Kidney (tissue), 14 donors: ENCODE measurements around the gene ESPNL. TPM values are rescaled to one million over a fixed set of nuclear protein-coding genes. Genes with fewer than 3 reads are reported as not detected.

Experiments
- DNase-seq, 5 donors: peaks; one replicate each; pipeline ENCODE4 v3.0.0-alpha.2; 2013 to 2020
- FAIRE-seq: peaks from 2 replicates; lab custom pipeline; 2012; peaks lifted over from hg19 to GRCh38; lab: Jason Lieb, UNC
- H3K27ac ChIP-seq, 2 donors: one replicate each; pipeline ENCODE4 v1.7.0; 2013; ENCODE audit warnings: low read depth in 2 of 2, low read length in 2 of 2, inconsistent platforms in 1 of 2
- H3K27me3 ChIP-seq: one replicate; pipeline ENCODE4 v1.7.1; 2013; ENCODE audit warnings: low read length, inconsistent platforms; ENCODE audit not compliant: control insufficient read depth, insufficient read depth
- H3K36me3 ChIP-seq, 3 donors: one replicate each; pipeline versions ENCODE4 v1.7.0 to v1.7.1; 2013; ENCODE audit warnings: low read length in 3 of 3, control low read depth in 1 of 3, inconsistent platforms in 1 of 3; ENCODE audit not compliant: insufficient read depth in 3 of 3, control insufficient read depth in 2 of 3
- H3K4me1 ChIP-seq, 3 donors: one replicate each; pipeline versions ENCODE4 v1.7.0 to v1.7.1; 2013; ENCODE audit warnings: low read length in 3 of 3, inconsistent platforms in 1 of 3, low read depth in 1 of 3; ENCODE audit not compliant: control insufficient read depth in 2 of 3, insufficient read depth in 2 of 3
- H3K4me3 ChIP-seq, 3 donors: one replicate each; pipeline versions ENCODE4 v1.7.0 to v1.8.1; 2013; ENCODE audit warnings: low read length in 3 of 3, control low read depth in 1 of 3, inconsistent platforms in 1 of 3
- H3K9ac ChIP-seq, 3 donors: one replicate each; pipeline versions ENCODE4 v1.7.0 to v1.7.1; 2013; ENCODE audit warnings: low read length in 3 of 3, control low read depth in 1 of 3, inconsistent platforms in 1 of 3
- H3K9me3 ChIP-seq, 3 donors: one replicate each; pipeline versions ENCODE4 v1.7.0 to v1.7.1; 2013; ENCODE audit warnings: low read length in 3 of 3, control low read depth in 1 of 3, inconsistent platforms in 1 of 3; ENCODE audit not compliant: control insufficient read depth in 2 of 3, insufficient read depth in 1 of 3
- CTCF ChIP-seq: IDR thresholded peaks from 3 replicates; pipeline ENCODE4 v1.5.1; 2012; ENCODE audit warnings: mild to moderate bottlenecking, moderate library complexity, borderline replicate concordance; ENCODE audit not compliant: insufficient read depth; ENCODE audit errors: extremely low read depth
- intact Hi-C: fragments of 100-400 bp; cut with DNase I; formaldehyde crosslinking; loops from one replicate; pipeline ENCODE4 v1.11.1; 2022
- polyA plus RNA-seq: library from polyadenylated mRNA; stranded (reverse); fragments of 350-450 nt; fragmentation: Illumina TruSeq; extraction: RNeasy Lipid Tissue Mini Kit (QIAGEN cat#74804); gene quantifications from one replicate; pipeline ENCODE4 v1.2.3, GENCODE V29; 2014; ENCODE audit warnings: low read depth, low replicate concordance; ENCODE audit not compliant: insufficient read depth
- total RNA-seq: library from RNA; stranded (reverse); fragmentation: NEBNext Ultra II Directional; extraction: Animal tissue kit (Norgen Biotek cat#: 25700); gene quantifications from one replicate; pipeline ENCODE4 v1.2.1, GENCODE V29; 2021
- donor health status: control.
- donor health status: control.
- donor health status: control.
- donor health status: control.
- donor health status: control.
- donor health status: DM: yes; HTN: yes; CAD: no.
- donor health status: Normal renal cell carcinoma (clear cell type).

ESPNL gene
- total and polyA plus RNA-seq, 2 donors from 2014 or later, result 0.28 to 2.7 TPM

GRCh38 chr2:238081561-238081960, 18.6 kb upstream of the ESPNL start:
- no peaks in the 10 kb centered on the region for H3K4me1 ChIP-seq
- intact Hi-C loops, result no loop called here
- H3K27me3 ChIP-seq, result no peaks in the 10 kb centered on the region
- H3K36me3 ChIP-seq, result peaks cover 0 to 25% (median 7%) of the 10 kb centered on the region in 3 donors
- no peak overlapping the region for H3K9ac ChIP-seq
- no peak for DNase-seq
- no peak for TF ChIP-seq CTCF
- H3K4me3 ChIP-seq, result no peak overlapping the region
- H3K27ac ChIP-seq, result no peak overlapping the region
- FAIRE-seq, result no peak
- H3K9me3 ChIP-seq, result no peaks in the 10 kb centered on the region

DNA sequence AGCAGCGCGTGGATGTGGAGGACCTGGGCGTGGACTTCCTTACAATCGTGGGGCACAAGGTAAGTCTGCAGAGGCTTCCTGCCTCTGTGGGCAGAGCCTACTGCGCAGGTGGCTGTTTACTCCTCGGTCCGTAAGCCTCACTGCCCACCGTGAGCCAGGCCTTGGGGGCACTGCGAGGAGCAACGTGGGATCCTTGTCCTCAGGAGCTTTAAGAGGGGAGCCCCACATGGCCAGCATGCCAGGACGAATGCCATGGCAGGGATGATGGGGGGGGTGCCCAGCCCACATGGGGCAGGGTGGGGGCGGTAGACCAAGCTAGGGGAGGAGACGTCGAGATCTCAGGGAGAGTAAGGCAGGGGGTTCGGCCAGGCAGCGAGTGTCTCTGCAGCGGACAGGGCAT, 18.0 kb upstream of the ESPNL start:
- peaks cover 0 to 25% (median 7%) of the 10 kb centered on the region in 3 donors for H3K36me3 ChIP-seq
- H3K27me3 ChIP-seq, result no peaks in the 10 kb centered on the region
- no peak for FAIRE-seq
- no peaks in the 10 kb centered on the region for H3K9me3 ChIP-seq
- intact Hi-C loops, result no loop called here
- no peak overlapping the region for H3K27ac ChIP-seq
- H3K9ac ChIP-seq, result no peak overlapping the region
- no peak for TF ChIP-seq CTCF
- H3K4me1 ChIP-seq, result no peaks in the 10 kb centered on the region
- no peak for DNase-seq
- no peak overlapping the region for H3K4me3 ChIP-seq

- no peak overlapping the region for H3K27ac ChIP-seq
- no peak overlapping the region for H3K9ac ChIP-seq
- intact Hi-C loops, result no loop called here
- no peak for FAIRE-seq
- no peak for TF ChIP-seq CTCF
- no peaks in the 10 kb centered on the region for H3K27me3 ChIP-seq
- H3K36me3 ChIP-seq, result peaks cover 0 to 19% (median 7%) of the 10 kb centered on the region in 3 donors
- no peaks in the 10 kb centered on the region for H3K9me3 ChIP-seq
- no peak overlapping the region for H3K4me3 ChIP-seq
- H3K4me1 ChIP-seq, result no peaks in the 10 kb centered on the region
- DNase-seq, result no peak
Measured at GRCh38 chr2:238082827-238083226, 17.3 kb upstream of the ESPNL start.

- Histone ChIP-seq H3K9ac (no peak overlapping the region), H3K36me3 (peaks cover 0 to 19% (median 7%) of the 10 kb centered on the region in 3 donors), H3K4me1 (no peaks in the 10 kb centered on the region), H3K4me3 (no peak overlapping the region), H3K27ac (no peak overlapping the region), H3K27me3 (no peaks in the 10 kb centered on the region), H3K9me3 (no peaks in the 10 kb centered on the region)
- FAIRE-seq, result no peak
- intact Hi-C loops, result no loop called here
- no peak for DNase-seq
- no peak for TF ChIP-seq CTCF
Measured at GRCh38 chr2:238083919-238084318, 16.2 kb upstream of the ESPNL start.
